Vagina (tissue), 2 donors: ENCODE measurements around the gene OR52A5.

ENCODE experiments used
- POLR2A ChIP-seq, 2 donors: fragments of 450-650 bp; IDR thresholded peaks; one replicate each; pipeline ENCODE4 v1.6.1; 2017; ENCODE audit warnings: antibody characterized with exemption in 2 of 2, mild to moderate bottlenecking in 2 of 2, moderate library complexity in 2 of 2
- POLR2AphosphoS5 ChIP-seq, 2 donors: sonication (generic); formaldehyde crosslinking; IDR thresholded peaks; one replicate each; pipeline ENCODE4 v1.9.0; 2017; ENCODE audit warnings: antibody characterized with exemption in 2 of 2, mild to moderate bottlenecking in 2 of 2, low read depth in 1 of 2; ENCODE audit not compliant: insufficient read depth in 1 of 2
- TF ChIP-seq, protein P1 (sequence below), 3 experiments: fragments of 450-650 bp in 2 of 3; fragments of 200-600 bp in 1 of 3; sonication (generic) in 1 of 3; IDR thresholded peaks; one replicate each; pipeline ENCODE4 v1.5.1; 2017 to 2019; ENCODE audit warnings: antibody characterized with exemption in 3 of 3, mild to moderate bottlenecking in 2 of 3, moderate library complexity in 2 of 3

GRCh38 chr11:5153574-5154431, 15.6 kb upstream of the OR52A5 start:
- TF ChIP-seq, protein P1, sequence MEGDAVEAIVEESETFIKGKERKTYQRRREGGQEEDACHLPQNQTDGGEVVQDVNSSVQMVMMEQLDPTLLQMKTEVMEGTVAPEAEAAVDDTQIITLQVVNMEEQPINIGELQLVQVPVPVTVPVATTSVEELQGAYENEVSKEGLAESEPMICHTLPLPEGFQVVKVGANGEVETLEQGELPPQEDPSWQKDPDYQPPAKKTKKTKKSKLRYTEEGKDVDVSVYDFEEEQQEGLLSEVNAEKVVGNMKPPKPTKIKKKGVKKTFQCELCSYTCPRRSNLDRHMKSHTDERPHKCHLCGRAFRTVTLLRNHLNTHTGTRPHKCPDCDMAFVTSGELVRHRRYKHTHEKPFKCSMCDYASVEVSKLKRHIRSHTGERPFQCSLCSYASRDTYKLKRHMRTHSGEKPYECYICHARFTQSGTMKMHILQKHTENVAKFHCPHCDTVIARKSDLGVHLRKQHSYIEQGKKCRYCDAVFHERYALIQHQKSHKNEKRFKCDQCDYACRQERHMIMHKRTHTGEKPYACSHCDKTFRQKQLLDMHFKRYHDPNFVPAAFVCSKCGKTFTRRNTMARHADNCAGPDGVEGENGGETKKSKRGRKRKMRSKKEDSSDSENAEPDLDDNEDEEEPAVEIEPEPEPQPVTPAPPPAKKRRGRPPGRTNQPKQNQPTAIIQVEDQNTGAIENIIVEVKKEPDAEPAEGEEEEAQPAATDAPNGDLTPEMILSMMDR (IDR thresholded peaks at IDR 0.05) = no peak
- no peak for TF ChIP-seq POLR2AphosphoS5 (IDR thresholded peaks at IDR 0.05; ENCODE audit: insufficient read depth in 1 of 2, low read depth in 1 of 2)
- no peak for TF ChIP-seq POLR2A (IDR thresholded peaks at IDR 0.05)
